Measurements from ENCODE around the gene ALK.

DNA sequence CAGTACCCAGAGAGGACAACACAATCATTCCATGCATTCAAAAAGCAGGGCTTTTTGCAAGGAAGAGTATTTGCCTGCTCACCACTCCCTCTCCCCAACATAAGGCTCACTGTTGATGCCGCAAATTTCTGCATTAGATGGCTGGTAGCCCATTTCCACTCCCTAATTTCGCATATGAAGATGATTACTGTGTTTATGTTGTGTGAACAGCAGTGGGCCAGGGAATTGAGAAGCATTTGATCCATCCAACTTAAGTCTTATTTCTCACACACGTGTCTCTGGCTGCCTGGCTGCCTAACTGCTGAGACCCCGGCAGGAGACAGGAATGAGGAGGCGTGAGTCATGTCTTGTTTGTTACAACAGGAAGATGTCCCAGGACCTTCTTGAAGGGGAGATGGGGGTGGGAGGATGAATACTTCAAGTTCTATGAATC, 294.1 kb downstream of the ALK start:
- TF ChIP-seq, protein P1, sequence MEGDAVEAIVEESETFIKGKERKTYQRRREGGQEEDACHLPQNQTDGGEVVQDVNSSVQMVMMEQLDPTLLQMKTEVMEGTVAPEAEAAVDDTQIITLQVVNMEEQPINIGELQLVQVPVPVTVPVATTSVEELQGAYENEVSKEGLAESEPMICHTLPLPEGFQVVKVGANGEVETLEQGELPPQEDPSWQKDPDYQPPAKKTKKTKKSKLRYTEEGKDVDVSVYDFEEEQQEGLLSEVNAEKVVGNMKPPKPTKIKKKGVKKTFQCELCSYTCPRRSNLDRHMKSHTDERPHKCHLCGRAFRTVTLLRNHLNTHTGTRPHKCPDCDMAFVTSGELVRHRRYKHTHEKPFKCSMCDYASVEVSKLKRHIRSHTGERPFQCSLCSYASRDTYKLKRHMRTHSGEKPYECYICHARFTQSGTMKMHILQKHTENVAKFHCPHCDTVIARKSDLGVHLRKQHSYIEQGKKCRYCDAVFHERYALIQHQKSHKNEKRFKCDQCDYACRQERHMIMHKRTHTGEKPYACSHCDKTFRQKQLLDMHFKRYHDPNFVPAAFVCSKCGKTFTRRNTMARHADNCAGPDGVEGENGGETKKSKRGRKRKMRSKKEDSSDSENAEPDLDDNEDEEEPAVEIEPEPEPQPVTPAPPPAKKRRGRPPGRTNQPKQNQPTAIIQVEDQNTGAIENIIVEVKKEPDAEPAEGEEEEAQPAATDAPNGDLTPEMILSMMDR (IDR thresholded peaks at IDR 0.05; ENCODE audit: low read length): no peak
- TF ChIP-seq EZH2 (optimal IDR thresholded peaks at IDR 0.05; ENCODE audit: low read depth, low read length): no peak
- no peak for TF ChIP-seq EZH2phosphoT487 (IDR thresholded peaks at IDR 0.05; ENCODE audit: low read length)
